ENCODE results near the gene MYLK4. TPM values are rescaled to one million over a fixed set of nuclear protein-coding genes. Genes with fewer than 3 reads are reported as not detected.

The MYLK4 gene
- total and polyA plus RNA-seq, 4 donors = 0.27 to 1.6 (median 1.0) TPM

DNA sequence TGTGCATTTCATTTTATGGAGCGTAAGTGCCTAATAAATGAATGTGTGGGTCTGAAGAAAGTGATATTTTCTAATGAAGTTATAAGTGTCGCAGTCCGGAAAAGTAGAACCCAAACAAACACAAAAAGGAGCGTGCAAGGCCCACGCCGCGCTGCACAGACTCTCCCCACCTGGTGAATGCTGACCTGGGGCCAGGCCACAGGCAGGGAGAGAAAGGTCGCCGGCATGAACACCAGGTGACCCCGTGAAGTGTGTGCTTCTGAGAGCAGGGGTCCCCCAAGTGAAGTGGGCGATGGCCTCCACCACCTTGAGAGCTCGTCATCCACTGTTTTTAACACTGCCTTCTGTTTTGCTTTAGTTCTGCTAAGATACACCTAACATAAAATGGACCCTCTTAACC is 114.8 kb downstream of the MYLK4 start:
- no peaks in the 10 kb centered on the region for H3K36me3 ChIP-seq (ENCODE audit: control insufficient read depth in 4 of 4, insufficient read depth in 4 of 4, low read length in 4 of 4)
- WGBS, 2 donors = 90 to 97% methylated on average over 12 of the region's 12 CpGs
- no peak overlapping the region for H3K4me3 ChIP-seq
- DNase-seq (no peak), ATAC-seq (ENCODE audit: insufficient read depth, low FRiP score) (no peak)
- H3K9ac ChIP-seq (ENCODE audit: insufficient read depth in 1 of 2, low read length in 2 of 2) = no peak overlapping the region
- TF ChIP-seq, protein P1, sequence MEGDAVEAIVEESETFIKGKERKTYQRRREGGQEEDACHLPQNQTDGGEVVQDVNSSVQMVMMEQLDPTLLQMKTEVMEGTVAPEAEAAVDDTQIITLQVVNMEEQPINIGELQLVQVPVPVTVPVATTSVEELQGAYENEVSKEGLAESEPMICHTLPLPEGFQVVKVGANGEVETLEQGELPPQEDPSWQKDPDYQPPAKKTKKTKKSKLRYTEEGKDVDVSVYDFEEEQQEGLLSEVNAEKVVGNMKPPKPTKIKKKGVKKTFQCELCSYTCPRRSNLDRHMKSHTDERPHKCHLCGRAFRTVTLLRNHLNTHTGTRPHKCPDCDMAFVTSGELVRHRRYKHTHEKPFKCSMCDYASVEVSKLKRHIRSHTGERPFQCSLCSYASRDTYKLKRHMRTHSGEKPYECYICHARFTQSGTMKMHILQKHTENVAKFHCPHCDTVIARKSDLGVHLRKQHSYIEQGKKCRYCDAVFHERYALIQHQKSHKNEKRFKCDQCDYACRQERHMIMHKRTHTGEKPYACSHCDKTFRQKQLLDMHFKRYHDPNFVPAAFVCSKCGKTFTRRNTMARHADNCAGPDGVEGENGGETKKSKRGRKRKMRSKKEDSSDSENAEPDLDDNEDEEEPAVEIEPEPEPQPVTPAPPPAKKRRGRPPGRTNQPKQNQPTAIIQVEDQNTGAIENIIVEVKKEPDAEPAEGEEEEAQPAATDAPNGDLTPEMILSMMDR (IDR thresholded peaks at IDR 0.05; ENCODE audit: control extremely low read depth, extremely low read depth) = no peak
- H3K27ac ChIP-seq (ENCODE audit: low read depth in 1 of 2, low read length in 1 of 2) = no peak overlapping the region
- H3K4me1 ChIP-seq (ENCODE audit: control insufficient read depth in 5 of 5, insufficient read depth in 5 of 5, low read length in 5 of 5) = peaks cover 0 to 29% (median 3%) of the 10 kb centered on the region in 5 donors
- no peaks in the 10 kb centered on the region for H3K27me3 ChIP-seq (ENCODE audit: control insufficient read depth in 3 of 3, insufficient read depth in 3 of 3, low read length in 2 of 3)
- no peaks in the 10 kb centered on the region for H3K9me3 ChIP-seq (ENCODE audit: control insufficient read depth in 4 of 4, insufficient read depth in 3 of 4, low read length in 3 of 4)

DNA sequence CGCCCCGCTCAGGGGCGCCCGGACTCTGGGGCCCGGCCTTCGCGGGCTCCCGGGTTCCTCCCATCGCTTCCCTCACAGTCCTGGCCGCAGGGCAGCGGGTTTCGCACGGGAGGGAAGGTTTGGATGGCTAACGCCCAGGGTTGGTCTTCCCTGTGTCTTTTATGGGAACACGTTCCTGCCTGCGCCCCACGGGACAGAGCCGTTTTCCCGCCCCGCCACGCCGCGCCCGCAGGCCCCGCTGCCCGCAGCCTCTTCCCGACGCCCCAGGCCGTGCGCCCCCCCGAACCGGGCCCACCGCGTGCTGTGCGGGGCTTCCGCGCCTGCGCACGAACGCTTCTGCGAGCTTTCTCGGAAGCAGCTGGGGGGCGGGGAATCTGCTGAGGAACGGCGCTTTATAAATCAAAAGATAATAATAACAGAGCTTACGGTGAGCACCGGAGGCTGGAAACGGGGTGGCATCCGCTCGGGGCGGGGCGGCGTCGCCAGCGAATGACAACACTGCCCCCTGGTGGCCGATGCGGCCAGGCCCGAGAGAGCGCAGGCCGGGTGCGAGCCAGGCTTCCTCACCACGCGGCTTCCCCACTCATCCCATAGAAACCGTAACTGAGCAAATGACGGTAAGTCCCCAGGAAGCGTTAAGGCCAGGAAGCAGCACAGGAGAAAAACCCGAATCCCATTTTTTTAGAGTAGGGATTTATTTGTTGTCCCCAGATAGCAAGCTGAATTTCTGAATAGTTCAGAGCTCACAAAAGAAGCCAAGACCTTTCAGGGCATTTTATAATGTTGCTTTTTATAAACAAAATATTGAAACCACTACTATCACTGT is 116.4 kb downstream of the MYLK4 start:
- Histone ChIP-seq H3K36me3 (ENCODE audit: control insufficient read depth in 4 of 4, insufficient read depth in 4 of 4, low read length in 4 of 4) (no peaks in the 10 kb centered on the region), H3K9ac (ENCODE audit: insufficient read depth in 1 of 2, low read length in 2 of 2) (no peak overlapping the region), H3K27me3 (ENCODE audit: control insufficient read depth in 3 of 3, insufficient read depth in 3 of 3, low read length in 2 of 3) (no peaks in the 10 kb centered on the region), H3K9me3 (ENCODE audit: control insufficient read depth in 4 of 4, insufficient read depth in 3 of 4, low read length in 3 of 4) (no peaks in the 10 kb centered on the region), H3K4me3 (peak overlapping the region; percentile 30), H3K4me1 (ENCODE audit: control insufficient read depth in 5 of 5, insufficient read depth in 5 of 5, low read length in 5 of 5) (peaks cover 0 to 29% (median 3%) of the 10 kb centered on the region in 5 donors), H3K27ac (ENCODE audit: low read depth in 1 of 2, low read length in 1 of 2) (peak overlapping the region; percentile 49 to 65)
- 2 to 4% methylated on average over 61 to 67 of the region's 67 CpGs for WGBS, 2 donors
- TF ChIP-seq, protein P1 (IDR thresholded peaks at IDR 0.05; ENCODE audit: control extremely low read depth, extremely low read depth) = peak; percentile 96
- DNase-seq (peak; percentile 91 to 95 (median 92)), ATAC-seq (ENCODE audit: insufficient read depth, low FRiP score) (peak; percentile 90)

DNA sequence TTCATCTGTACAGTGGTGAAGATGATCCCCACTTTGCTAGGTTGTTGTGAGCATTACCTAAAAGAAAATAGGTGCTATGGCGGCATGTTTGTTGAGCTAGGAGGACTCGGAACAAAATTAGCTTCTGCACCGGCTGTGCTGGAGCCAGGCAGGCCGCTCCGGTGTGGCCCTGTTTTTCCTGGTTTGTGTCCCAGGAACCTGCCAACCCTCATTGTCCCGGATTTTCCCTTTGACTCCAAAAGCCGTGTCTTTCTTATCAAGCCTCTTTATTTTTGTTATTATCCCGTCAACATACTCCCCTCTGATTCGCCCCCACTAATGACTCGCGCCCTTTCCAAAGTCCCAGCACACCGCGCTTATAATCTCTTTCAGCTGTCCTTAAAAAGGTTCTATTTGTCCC is 117.0 kb downstream of the MYLK4 start:
- TF ChIP-seq, protein P1 (IDR thresholded peaks at IDR 0.05; ENCODE audit: control extremely low read depth, extremely low read depth) = no peak
- no peaks in the 10 kb centered on the region for H3K9me3 ChIP-seq (ENCODE audit: control insufficient read depth in 4 of 4, insufficient read depth in 3 of 4, low read length in 3 of 4)
- H3K4me3 ChIP-seq = no peak overlapping the region
- DNase-seq (peak in 1 of 3 donors; percentile 46), ATAC-seq (ENCODE audit: insufficient read depth, low FRiP score) (no peak)
- no peaks in the 10 kb centered on the region for H3K27me3 ChIP-seq (ENCODE audit: control insufficient read depth in 3 of 3, insufficient read depth in 3 of 3, low read length in 2 of 3)
- peak overlapping the region in 1 of 2 donors; percentile 65 for H3K27ac ChIP-seq (ENCODE audit: low read depth in 1 of 2, low read length in 1 of 2)
- peaks cover 0 to 29% (median 3%) of the 10 kb centered on the region in 5 donors for H3K4me1 ChIP-seq (ENCODE audit: control insufficient read depth in 5 of 5, insufficient read depth in 5 of 5, low read length in 5 of 5)
- H3K36me3 ChIP-seq (ENCODE audit: control insufficient read depth in 4 of 4, insufficient read depth in 4 of 4, low read length in 4 of 4) = no peaks in the 10 kb centered on the region
- WGBS, 2 donors = 83 to 89% methylated on average over 13 of the region's 13 CpGs
- no peak overlapping the region for H3K9ac ChIP-seq (ENCODE audit: insufficient read depth in 1 of 2, low read length in 2 of 2)

Data from lung (tissue), 12 donors.